ENCODE results near the gene ATP1A2. TPM values are rescaled to one million over a fixed set of nuclear protein-coding genes. Genes with fewer than 3 reads are reported as not detected.

Gene ATP1A2
- total RNA-seq, 1 experiment from 2014 or later, result 0.15 TPM

DNA sequence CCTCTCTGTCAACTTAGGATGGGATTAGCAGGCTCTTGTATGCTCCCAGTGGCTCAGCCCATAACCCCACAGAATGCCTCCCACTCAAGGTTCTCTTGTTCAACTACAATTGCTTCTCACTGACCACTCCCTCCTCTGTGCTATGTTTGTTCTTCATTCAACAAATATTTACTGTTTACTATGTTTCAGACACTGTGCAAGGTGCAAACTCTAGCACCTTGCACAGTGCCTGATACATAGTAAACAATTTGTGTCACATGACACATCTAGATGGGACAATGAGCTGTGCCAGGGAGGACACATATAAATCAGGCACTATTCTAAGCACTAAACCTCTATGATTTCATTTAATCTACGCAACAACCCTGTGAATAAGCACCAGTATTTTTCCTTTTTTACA lies 15.4 kb downstream of the ATP1A2 start:
- ATAC-seq (no peak), DNase-seq (ENCODE audit: low read depth, low spot score) (no peak)
- no TSS peak for BruUV-seq (replicated peaks)

GRCh38 chr1:160131803-160132565 lies 16.4 kb downstream of the ATP1A2 start:
- no TSS peak for BruUV-seq (replicated peaks)
- no peaks in the 10 kb centered on the region for H3K36me3 ChIP-seq (ENCODE audit: control insufficient read depth, insufficient read depth, low read length)
- no peaks in the 10 kb centered on the region for H3K9me3 ChIP-seq (ENCODE audit: control insufficient read depth, insufficient read depth, low read depth, low read length)
- no peak for DNase-seq (ENCODE audit: low read depth, low spot score)
- H3K27me3 ChIP-seq (ENCODE audit: control insufficient read depth, insufficient read depth, low read length), result no peaks in the 10 kb centered on the region
- no peak overlapping the region for H3K4me3 ChIP-seq (ENCODE audit: low read depth in 2 of 2, low read length in 2 of 2)
- no peaks in the 10 kb centered on the region for H3K4me1 ChIP-seq (ENCODE audit: control insufficient read depth, insufficient read depth, low read length)
- no peak for ATAC-seq
- in situ Hi-C loops (cut with HindIII; ENCODE audit: low pct_unique_long_range_greater_than_20kb, low sequenced_read_pairs), result no loop called here
- CTCF ChIA-PET, result interaction anchor here (0.7 kb wide), 1 partner anchor 711 kb away, joined by 4 read pairs; no protein-coding TSS in a partner anchor
- H3K27ac ChIP-seq (ENCODE audit: low read length), result no peak overlapping the region
- POLR2A ChIA-PET, result interaction anchor here (0.6 kb wide), 1 partner anchor 290 kb away, joined by 3 read pairs; no protein-coding TSS in a partner anchor
- intact Hi-C loops (cut with micrococcal nuclease; ENCODE audit: unreplicated experiment), result no loop called here
- no peak for TF ChIP-seq POLR2AphosphoS5 (IDR thresholded peaks at IDR 0.05; ENCODE audit: low read depth, low read length)
- no peak for TF ChIP-seq REST (IDR thresholded peaks at IDR 0.05; ENCODE audit: insufficient read depth in 1 of 2, low read depth in 2 of 2, low read length in 1 of 2)
- no peak for TF ChIP-seq TCF7L2 (IDR thresholded peaks at IDR 0.05; ENCODE audit: low read depth, low read length)
- TF ChIP-seq SIN3A (IDR thresholded peaks at IDR 0.05; ENCODE audit: borderline replicate concordance, insufficient read depth, low read depth, low read length), result no peak
- TF ChIP-seq, protein P1, sequence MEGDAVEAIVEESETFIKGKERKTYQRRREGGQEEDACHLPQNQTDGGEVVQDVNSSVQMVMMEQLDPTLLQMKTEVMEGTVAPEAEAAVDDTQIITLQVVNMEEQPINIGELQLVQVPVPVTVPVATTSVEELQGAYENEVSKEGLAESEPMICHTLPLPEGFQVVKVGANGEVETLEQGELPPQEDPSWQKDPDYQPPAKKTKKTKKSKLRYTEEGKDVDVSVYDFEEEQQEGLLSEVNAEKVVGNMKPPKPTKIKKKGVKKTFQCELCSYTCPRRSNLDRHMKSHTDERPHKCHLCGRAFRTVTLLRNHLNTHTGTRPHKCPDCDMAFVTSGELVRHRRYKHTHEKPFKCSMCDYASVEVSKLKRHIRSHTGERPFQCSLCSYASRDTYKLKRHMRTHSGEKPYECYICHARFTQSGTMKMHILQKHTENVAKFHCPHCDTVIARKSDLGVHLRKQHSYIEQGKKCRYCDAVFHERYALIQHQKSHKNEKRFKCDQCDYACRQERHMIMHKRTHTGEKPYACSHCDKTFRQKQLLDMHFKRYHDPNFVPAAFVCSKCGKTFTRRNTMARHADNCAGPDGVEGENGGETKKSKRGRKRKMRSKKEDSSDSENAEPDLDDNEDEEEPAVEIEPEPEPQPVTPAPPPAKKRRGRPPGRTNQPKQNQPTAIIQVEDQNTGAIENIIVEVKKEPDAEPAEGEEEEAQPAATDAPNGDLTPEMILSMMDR (IDR thresholded peaks at IDR 0.05), result no peak

More for the DNA sequence above, 15.4 kb downstream of the ATP1A2 start:
- ChIA-PET CTCF (no interaction called here), POLR2A (no interaction called here)
- no peaks in the 10 kb centered on the region for H3K4me1 ChIP-seq (ENCODE audit: control insufficient read depth, insufficient read depth, low read length)
- H3K9me3 ChIP-seq (ENCODE audit: control insufficient read depth, insufficient read depth, low read depth, low read length), result no peaks in the 10 kb centered on the region
- no peaks in the 10 kb centered on the region for H3K27me3 ChIP-seq (ENCODE audit: control insufficient read depth, insufficient read depth, low read length)
- TF ChIP-seq, protein P1 (IDR thresholded peaks at IDR 0.05), result no peak
- TF ChIP-seq SIN3A (IDR thresholded peaks at IDR 0.05; ENCODE audit: borderline replicate concordance, insufficient read depth, low read depth, low read length) (no peak), POLR2AphosphoS5 (IDR thresholded peaks at IDR 0.05; ENCODE audit: low read depth, low read length) (no peak), REST (IDR thresholded peaks at IDR 0.05; ENCODE audit: insufficient read depth in 1 of 2, low read depth in 2 of 2, low read length in 1 of 2) (no peak), TCF7L2 (IDR thresholded peaks at IDR 0.05; ENCODE audit: low read depth, low read length) (no peak)
- intact Hi-C loops (cut with micrococcal nuclease; ENCODE audit: unreplicated experiment), result no loop called here
- H3K36me3 ChIP-seq (ENCODE audit: control insufficient read depth, insufficient read depth, low read length), result no peaks in the 10 kb centered on the region
- H3K4me3 ChIP-seq (ENCODE audit: low read depth in 2 of 2, low read length in 2 of 2), result no peak overlapping the region
- no peak overlapping the region for H3K27ac ChIP-seq (ENCODE audit: low read length)
- in situ Hi-C loops (cut with HindIII; ENCODE audit: low pct_unique_long_range_greater_than_20kb, low sequenced_read_pairs), result no loop called here

Data from Panc1 (cell line).